Type B pancreatic cell (in vitro differentiated cells): Measurements from ENCODE around the gene AKAP1. TPM values are rescaled to one million over a fixed set of nuclear protein-coding genes. Genes with fewer than 3 reads are reported as not detected.

ENCODE experiments used
- DNase-seq: peaks from one replicate; pipeline ENCODE4 v3.0.0; 2021; ENCODE audit warnings: mixed read lengths; ENCODE audit not compliant: unreplicated experiment; ENCODE audit errors: extremely low spot score
- H3K27ac Mint-ChIP-seq: 2 replicates; pipeline ENCODE4 v1.8.0; 2021; ENCODE audit warnings: mild to moderate bottlenecking, mixed read lengths
- H3K27me3 Mint-ChIP-seq: 2 replicates; pipeline ENCODE4 v1.8.0; 2021; ENCODE audit warnings: mixed read lengths
- H3K36me3 Mint-ChIP-seq: 2 replicates; pipeline ENCODE4 v1.8.0; 2021; ENCODE audit warnings: mixed read lengths
- H3K4me1 Mint-ChIP-seq: one replicate; pipeline ENCODE4 v1.8.0; 2021; ENCODE audit warnings: mixed read lengths; ENCODE audit not compliant: unreplicated experiment
- H3K4me3 Mint-ChIP-seq: 2 replicates; pipeline ENCODE4 v1.8.0; 2021; ENCODE audit warnings: mild to moderate bottlenecking, mixed read lengths
- H3K9me3 Mint-ChIP-seq: 2 replicates; pipeline ENCODE4 v1.8.0; 2021; ENCODE audit warnings: mixed read lengths
- total RNA-seq: library from RNA; stranded (reverse); gene quantifications from 2 replicates; pipeline ENCODE4 v1.2.1, GENCODE V29; 2021; ENCODE audit warnings: low replicate concordance
- TF ChIP-seq, protein P1 (sequence below): fragments of 200-600 bp; sonication (generic); conservative IDR thresholded peaks from 2 replicates; pipeline ENCODE4 v1.5.0; 2021; ENCODE audit warnings: antibody characterized with exemption, mild to moderate bottlenecking

AKAP1 gene
- total RNA-seq, 1 donor from 2014 or later: 43.6 TPM

DNA sequence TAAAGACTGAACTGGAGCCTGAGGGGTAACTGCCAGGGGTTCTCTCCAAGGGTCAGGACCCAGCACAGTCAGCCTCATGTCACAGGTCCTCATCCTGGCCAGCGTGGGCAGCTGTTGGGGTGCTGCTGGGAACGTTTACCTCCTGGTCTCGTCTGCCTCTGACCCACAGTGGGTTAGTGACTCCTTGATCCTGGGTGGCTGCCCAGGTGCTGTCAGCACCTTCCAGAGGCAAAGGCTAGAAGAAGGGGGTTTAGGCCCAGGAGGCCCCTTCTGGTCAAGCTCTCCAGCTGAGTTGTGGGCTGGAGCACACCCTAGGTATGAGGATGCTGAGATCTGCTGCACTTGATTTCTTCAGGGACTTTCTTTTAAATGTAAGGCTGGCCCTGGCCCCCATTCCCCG is 30.3 kb downstream of the AKAP1 start:
- TF ChIP-seq, protein P1, sequence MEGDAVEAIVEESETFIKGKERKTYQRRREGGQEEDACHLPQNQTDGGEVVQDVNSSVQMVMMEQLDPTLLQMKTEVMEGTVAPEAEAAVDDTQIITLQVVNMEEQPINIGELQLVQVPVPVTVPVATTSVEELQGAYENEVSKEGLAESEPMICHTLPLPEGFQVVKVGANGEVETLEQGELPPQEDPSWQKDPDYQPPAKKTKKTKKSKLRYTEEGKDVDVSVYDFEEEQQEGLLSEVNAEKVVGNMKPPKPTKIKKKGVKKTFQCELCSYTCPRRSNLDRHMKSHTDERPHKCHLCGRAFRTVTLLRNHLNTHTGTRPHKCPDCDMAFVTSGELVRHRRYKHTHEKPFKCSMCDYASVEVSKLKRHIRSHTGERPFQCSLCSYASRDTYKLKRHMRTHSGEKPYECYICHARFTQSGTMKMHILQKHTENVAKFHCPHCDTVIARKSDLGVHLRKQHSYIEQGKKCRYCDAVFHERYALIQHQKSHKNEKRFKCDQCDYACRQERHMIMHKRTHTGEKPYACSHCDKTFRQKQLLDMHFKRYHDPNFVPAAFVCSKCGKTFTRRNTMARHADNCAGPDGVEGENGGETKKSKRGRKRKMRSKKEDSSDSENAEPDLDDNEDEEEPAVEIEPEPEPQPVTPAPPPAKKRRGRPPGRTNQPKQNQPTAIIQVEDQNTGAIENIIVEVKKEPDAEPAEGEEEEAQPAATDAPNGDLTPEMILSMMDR: no peak
- Mint-ChIP-seq H3K27me3 (no peaks in the 10 kb centered on the region), H3K9me3 (no peaks in the 10 kb centered on the region), H3K4me1 (peaks cover 10% of the 10 kb centered on the region), H3K4me3 (no peak overlapping the region), H3K36me3 (peaks cover 19% of the 10 kb centered on the region), H3K27ac (no peak overlapping the region)
- DNase-seq: no peak

DNA sequence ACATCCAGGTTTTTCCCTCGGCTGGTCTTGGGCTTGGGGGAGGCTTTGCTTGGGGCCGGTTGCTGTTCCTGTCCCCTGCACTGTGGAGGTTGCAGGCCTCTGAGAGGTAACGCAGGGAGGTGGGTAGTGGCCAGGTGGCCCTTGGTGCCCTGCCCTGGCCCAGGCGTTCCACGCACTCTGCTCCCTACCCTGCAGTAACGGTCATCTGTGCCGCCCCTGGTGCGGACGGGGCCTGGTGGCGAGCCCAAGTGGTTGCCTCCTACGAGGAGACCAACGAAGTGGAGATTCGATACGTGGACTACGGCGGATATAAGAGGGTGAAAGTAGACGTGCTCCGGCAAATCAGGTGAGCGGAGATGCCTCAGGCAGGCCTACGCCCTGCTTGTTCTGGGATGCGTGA is 30.9 kb downstream of the AKAP1 start:
- Mint-ChIP-seq H3K36me3 (peaks cover 22% of the 10 kb centered on the region), H3K4me1 (peaks cover 6% of the 10 kb centered on the region), H3K27me3 (no peaks in the 10 kb centered on the region), H3K27ac (no peak overlapping the region), H3K9me3 (no peaks in the 10 kb centered on the region), H3K4me3 (no peak overlapping the region)
- TF ChIP-seq, protein P1: no peak
- DNase-seq: no peak

DNA sequence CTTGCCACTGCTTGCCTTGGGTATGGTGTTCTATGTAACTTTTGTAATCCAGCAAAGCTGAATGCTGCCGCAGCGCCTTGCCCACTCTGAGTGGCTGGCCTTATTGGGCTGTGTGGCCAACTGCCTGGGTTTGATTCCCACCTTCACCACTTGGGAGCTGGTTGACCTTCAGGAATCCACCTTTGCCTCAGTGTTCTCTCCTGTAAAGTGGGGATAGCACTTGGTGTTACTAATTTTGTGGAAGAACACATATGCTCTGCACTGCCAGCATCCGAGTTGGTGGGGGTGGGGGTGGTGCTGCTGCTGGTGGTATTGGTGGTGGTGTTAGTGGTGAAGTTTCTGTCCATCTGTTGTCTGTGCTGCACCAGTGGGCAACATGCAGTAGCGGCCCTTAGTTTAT is 32.8 kb downstream of the AKAP1 start:
- no peak overlapping the region for H3K27ac Mint-ChIP-seq
- H3K36me3 Mint-ChIP-seq: peaks cover 22% of the 10 kb centered on the region
- TF ChIP-seq, protein P1: no peak
- no peaks in the 10 kb centered on the region for H3K9me3 Mint-ChIP-seq
- H3K4me3 Mint-ChIP-seq: no peak overlapping the region
- no peaks in the 10 kb centered on the region for H3K27me3 Mint-ChIP-seq
- no peak for DNase-seq
- H3K4me1 Mint-ChIP-seq: peaks cover 16% of the 10 kb centered on the region

DNA sequence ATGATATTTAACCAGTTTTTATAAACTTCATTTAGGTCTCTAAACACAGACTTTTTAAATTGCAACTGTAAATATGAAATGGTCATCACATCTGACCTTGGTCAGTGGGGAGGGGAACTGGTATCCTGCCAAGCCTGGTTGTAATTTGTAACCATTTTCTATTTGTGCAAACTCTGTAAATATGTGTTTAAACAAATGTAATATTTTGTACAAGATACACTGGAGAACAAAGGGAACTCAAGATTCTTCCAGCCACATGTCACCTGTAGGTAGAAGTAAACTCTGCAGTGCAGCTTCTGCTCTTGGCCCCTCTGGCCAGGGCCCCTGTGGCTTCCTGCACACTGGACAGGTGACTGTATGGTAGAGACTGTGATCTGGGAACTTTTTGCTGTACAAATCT is 35.8 kb downstream of the AKAP1 start:
- H3K27ac Mint-ChIP-seq: no peak overlapping the region
- H3K36me3 Mint-ChIP-seq: peaks cover 29% of the 10 kb centered on the region
- no peak overlapping the region for H3K4me3 Mint-ChIP-seq
- H3K27me3 Mint-ChIP-seq: no peaks in the 10 kb centered on the region
- peaks cover 18% of the 10 kb centered on the region for H3K4me1 Mint-ChIP-seq
- no peak for DNase-seq
- TF ChIP-seq, protein P1: no peak
- no peaks in the 10 kb centered on the region for H3K9me3 Mint-ChIP-seq

DNA sequence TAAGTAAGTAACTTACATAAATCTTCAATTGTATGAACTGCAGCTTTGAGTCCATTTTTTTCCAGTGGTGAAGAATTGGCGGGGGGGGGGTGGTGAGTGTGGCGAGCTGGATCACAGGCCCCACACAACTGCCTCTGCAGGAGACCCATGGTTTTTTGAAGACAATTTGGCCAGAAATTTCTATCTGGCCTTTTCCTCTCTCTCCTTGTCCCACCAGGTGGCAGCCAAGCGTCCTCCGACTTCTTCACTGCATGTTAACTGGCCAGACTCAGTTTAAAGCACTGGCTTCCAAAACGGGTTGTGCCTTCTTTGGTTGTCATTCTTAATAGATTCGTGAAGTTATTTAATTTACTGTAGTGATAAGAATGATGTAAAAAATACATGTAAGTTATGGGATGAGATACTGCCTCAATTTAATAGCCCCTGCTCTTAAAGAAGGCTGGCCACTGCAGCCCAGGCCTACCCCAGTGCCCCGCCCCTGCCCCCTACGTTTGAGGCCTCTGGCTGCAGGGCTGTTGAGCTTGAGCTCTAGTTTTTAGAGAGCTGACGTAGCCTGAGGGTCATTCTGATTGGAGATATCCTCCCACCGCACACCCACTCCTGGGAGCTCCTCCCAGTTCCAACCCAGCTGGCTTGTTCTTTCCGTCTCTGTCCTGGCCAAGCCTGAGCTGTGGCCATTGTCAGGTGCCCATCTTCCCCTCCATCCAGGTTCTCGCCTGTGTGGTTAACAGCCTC is 36.4 kb downstream of the AKAP1 start:
- H3K4me1 Mint-ChIP-seq: peaks cover 21% of the 10 kb centered on the region
- no peak for DNase-seq

More for the DNA sequence above, 36.4 kb downstream of the AKAP1 start:
- Mint-ChIP-seq H3K27ac (no peak overlapping the region), H3K4me3 (no peak overlapping the region), H3K27me3 (no peaks in the 10 kb centered on the region), H3K9me3 (no peaks in the 10 kb centered on the region), H3K36me3 (peaks cover 29% of the 10 kb centered on the region)
- TF ChIP-seq, protein P1: peak; percentile 80
